Breast epithelium (tissue), 4 donors: ENCODE data around the gene NSMCE1. TPM values are rescaled to one million over a fixed set of nuclear protein-coding genes. Genes with fewer than 3 reads are reported as not detected.

Experiments used
- DNase-seq, 2 donors: peaks; one replicate each; pipeline ENCODE4 v3.0.0-alpha.2; 2019; ENCODE audit warnings: low spot score in 2 of 2
- H3K27ac ChIP-seq, 2 donors: fragments of 200-600 bp; sonication (generic) in 1 of 2; one replicate each; pipeline ENCODE4 v1.5.1; 2016 to 2019; ENCODE audit warnings: mild to moderate bottlenecking in 1 of 2
- H3K27me3 ChIP-seq, 2 donors: fragments of 200-600 bp; sonication (generic) in 1 of 2; one replicate each; pipeline versions ENCODE4 v1.5.1 to v1.6.0; 2017 to 2019; ENCODE audit warnings: control low read depth in 1 of 2, mild to moderate bottlenecking in 1 of 2
- H3K36me3 ChIP-seq: fragments of 200-600 bp; one replicate; pipeline ENCODE4 v1.5.1; 2019
- H3K4me1 ChIP-seq, 2 donors: fragments of 200-600 bp; sonication (generic); one replicate each; pipeline ENCODE4 v1.5.1; 2016 to 2019; ENCODE audit warnings: control low read depth in 1 of 2
- H3K4me3 ChIP-seq, 3 donors: fragments of 200-600 bp; sonication (generic); 1 replicate in 2 of 3; 2 replicates in 1 of 3; pipeline ENCODE4 v1.5.1; 2016 to 2019; ENCODE audit warnings: mild to moderate bottlenecking in 3 of 3, moderate library complexity in 2 of 3
- H3K9me3 ChIP-seq, 2 donors: fragments of 200-600 bp; sonication (generic) in 1 of 2; one replicate each; pipeline ENCODE4 v1.5.1; 2016 to 2019; ENCODE audit warnings: control low read depth in 1 of 2
- POLR2A ChIP-seq: fragments of 450-650 bp; IDR thresholded peaks from one replicate; pipeline ENCODE4 v1.6.1; 2016; ENCODE audit warnings: antibody characterized with exemption, mild to moderate bottlenecking, moderate library complexity
- POLR2AphosphoS5 ChIP-seq, 3 donors: sonication (generic); formaldehyde crosslinking; IDR thresholded peaks; one replicate each; pipeline ENCODE4 v1.6.1; 2017; ENCODE audit warnings: antibody characterized with exemption in 3 of 3
- intact Hi-C: fragments of 100-400 bp; cut with DNase I; formaldehyde crosslinking; loops from one replicate; pipeline ENCODE4 v1.15.1; 2023; ENCODE audit warnings: low total_unique reads
- total RNA-seq, 3 donors: library from RNA; depleted of rRNA; stranded (reverse); fragments of >200 nt; gene quantifications; one replicate each; pipeline ENCODE4 v1.1.0, GENCODE V29; 2016
- TF ChIP-seq, protein P1 (sequence below), 3 donors: fragments of 450-650 bp; IDR thresholded peaks; one replicate each; pipeline ENCODE4 v1.5.1; 2016 to 2017; ENCODE audit warnings: antibody characterized with exemption in 3 of 3, mild to moderate bottlenecking in 3 of 3, moderate library complexity in 3 of 3

Gene NSMCE1
- total RNA-seq, 3 donors from 2014 or later = 32.4 to 54.6 (median 51.8) TPM

DNA sequence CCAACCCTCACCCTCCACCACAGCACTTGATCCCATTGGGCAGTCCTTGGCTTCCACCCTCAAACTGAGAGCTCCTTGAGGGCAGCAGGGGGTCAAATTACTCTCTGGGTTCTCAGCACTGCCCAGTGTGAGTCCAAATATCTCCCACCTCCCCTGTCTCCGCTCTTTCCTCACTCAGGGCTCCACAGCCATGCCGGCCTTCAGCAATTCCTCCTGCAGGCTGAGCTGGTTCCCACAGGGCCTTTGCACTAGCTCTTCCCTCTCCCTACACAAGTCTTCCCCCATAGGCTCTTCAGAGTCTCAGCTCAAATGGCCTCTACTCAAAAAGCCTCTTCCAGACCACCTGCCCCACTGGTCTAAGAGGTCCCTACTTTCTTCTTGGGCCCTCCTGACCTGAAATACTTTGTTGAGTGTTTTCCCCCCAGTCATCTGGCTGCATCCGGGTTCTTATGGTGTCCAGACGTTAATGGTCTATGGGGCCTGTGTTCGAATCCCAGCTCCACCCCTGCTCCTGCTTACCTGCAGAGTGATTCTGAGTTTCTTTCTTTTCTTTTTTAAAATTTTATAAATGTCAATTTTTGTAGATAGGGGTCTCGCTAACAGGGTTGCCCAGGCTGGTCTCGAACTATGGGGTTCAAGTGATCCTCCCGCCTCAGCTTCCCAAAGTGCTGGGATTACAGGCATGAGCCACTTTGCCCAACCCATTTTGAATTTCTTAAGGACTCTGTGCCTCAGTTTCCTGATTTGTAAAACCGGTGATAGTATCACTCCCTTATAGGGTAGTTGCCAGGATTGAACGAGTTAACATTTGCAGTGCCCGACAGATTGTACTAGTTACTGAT lies 44.2 kb upstream of the NSMCE1 start:
- TF ChIP-seq, protein P1, sequence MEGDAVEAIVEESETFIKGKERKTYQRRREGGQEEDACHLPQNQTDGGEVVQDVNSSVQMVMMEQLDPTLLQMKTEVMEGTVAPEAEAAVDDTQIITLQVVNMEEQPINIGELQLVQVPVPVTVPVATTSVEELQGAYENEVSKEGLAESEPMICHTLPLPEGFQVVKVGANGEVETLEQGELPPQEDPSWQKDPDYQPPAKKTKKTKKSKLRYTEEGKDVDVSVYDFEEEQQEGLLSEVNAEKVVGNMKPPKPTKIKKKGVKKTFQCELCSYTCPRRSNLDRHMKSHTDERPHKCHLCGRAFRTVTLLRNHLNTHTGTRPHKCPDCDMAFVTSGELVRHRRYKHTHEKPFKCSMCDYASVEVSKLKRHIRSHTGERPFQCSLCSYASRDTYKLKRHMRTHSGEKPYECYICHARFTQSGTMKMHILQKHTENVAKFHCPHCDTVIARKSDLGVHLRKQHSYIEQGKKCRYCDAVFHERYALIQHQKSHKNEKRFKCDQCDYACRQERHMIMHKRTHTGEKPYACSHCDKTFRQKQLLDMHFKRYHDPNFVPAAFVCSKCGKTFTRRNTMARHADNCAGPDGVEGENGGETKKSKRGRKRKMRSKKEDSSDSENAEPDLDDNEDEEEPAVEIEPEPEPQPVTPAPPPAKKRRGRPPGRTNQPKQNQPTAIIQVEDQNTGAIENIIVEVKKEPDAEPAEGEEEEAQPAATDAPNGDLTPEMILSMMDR (IDR thresholded peaks at IDR 0.05) = no peak
- TF ChIP-seq POLR2A = no peak
- no peak for TF ChIP-seq POLR2AphosphoS5 (IDR thresholded peaks at IDR 0.05)
- H3K27ac ChIP-seq = peak overlapping the region; percentile 97 to 100
- H3K4me1 ChIP-seq = peaks cover 0 to 5% of the 10 kb centered on the region in 2 donors
- H3K4me3 ChIP-seq = peak overlapping the region; percentile 90 to 100 (median 95)
- H3K27me3 ChIP-seq = no peaks in the 10 kb centered on the region
- no peaks in the 10 kb centered on the region for H3K9me3 ChIP-seq
- DNase-seq = peak in 1 of 2 donors; percentile 17
- intact Hi-C loops = loop anchor here (10.0 kb wide), 1 partner anchor 78 kb away; no protein-coding TSS in a partner anchor
- no peaks in the 10 kb centered on the region for H3K36me3 ChIP-seq

DNA sequence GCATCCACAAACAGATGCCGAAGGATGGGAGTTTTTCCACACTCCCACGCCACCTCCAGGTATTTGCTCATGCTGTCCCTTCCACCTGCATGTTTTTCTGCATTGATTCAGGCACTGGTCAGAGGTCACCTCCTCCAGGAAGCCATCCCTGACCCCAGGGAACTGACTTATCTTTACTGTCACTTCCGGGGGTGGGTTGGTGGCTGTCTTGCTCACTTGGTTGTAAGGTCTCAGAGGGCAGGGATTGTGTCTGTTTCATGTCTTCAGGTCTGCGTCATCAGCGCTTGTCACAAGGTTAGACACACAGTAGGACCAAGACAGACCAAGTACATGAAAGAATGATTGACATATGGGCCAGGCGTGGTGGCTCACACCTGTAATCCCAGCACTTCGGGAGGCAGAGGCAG lies 43.3 kb upstream of the NSMCE1 start:
- Histone ChIP-seq H3K9me3 (no peaks in the 10 kb centered on the region), H3K27me3 (no peaks in the 10 kb centered on the region), H3K4me1 (peaks cover 0 to 5% of the 10 kb centered on the region in 2 donors), H3K27ac (no peak overlapping the region), H3K36me3 (no peaks in the 10 kb centered on the region), H3K4me3 (no peak overlapping the region)
- DNase-seq = peak in 1 of 2 donors; percentile 16
- TF ChIP-seq, protein P1 (IDR thresholded peaks at IDR 0.05) = no peak
- TF ChIP-seq POLR2A (no peak), POLR2AphosphoS5 (IDR thresholded peaks at IDR 0.05) (no peak)
- intact Hi-C loops = loop anchor here (10.0 kb wide), 1 partner anchor 77 kb away; no protein-coding TSS in a partner anchor

- Histone ChIP-seq H3K9me3 (no peaks in the 10 kb centered on the region), H3K36me3 (no peaks in the 10 kb centered on the region), H3K4me3 (no peak overlapping the region), H3K27me3 (no peaks in the 10 kb centered on the region), H3K4me1 (peaks cover 0 to 5% of the 10 kb centered on the region in 2 donors), H3K27ac (peak overlapping the region in 1 of 2 donors; percentile 3)
- intact Hi-C loops = loop anchor here (10.0 kb wide), 1 partner anchor 77 kb away; no protein-coding TSS in a partner anchor
- TF ChIP-seq POLR2AphosphoS5 (IDR thresholded peaks at IDR 0.05) (no peak), POLR2A (no peak)
- TF ChIP-seq, protein P1 (IDR thresholded peaks at IDR 0.05) = no peak
- DNase-seq = peak in 1 of 2 donors; percentile 16
These were observed 42.9 kb upstream of the NSMCE1 start for GRCh38 chr16:27311448-27311830.

DNA sequence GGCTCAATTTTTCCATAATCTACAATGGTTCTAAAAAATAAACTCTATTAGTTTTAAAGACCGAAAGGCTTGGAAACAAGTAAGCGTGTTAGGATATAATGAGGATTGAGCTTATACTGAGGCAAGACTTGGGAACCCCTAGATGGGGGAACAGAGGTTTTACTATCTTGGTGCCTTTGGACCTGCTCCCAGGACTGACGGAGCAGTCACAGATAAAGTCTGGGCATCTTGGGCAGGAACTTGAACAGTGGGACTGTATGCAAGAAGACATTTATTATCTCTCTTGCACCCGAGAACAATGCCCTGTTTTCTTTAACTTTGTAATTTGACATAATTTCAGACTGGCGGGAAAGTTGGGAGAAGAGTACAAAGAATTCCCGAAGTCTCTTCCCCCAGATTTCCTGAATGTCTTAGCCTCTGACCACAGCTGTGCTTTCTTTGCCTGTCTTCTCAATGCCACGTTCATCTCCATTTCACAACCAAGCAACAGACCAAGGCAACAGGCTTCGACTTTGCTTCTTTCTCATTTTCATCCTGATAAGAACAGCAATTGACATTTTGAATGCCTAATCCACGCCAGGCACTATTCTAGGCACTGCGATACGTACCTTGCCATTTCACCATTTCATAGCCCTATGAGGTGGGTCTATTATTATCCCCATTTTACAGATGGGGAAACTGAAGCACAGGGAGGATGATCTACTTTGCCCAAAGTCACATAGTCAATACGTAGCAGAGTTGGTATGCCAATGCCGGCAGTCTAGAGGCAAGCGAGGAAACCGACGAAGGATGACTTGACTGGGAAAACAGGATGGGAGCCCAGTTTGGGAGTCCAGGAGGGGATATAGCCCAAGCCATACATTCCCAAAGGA lies 42.2 kb upstream of the NSMCE1 start:
- TF ChIP-seq, protein P1 (IDR thresholded peaks at IDR 0.05) = no peak
- no peak for TF ChIP-seq POLR2A
- TF ChIP-seq POLR2AphosphoS5 (IDR thresholded peaks at IDR 0.05) = no peak
- no peaks in the 10 kb centered on the region for H3K9me3 ChIP-seq
- H3K36me3 ChIP-seq = no peaks in the 10 kb centered on the region
- DNase-seq = peak in 1 of 2 donors; percentile 10
- H3K4me1 ChIP-seq = peaks cover 0 to 5% of the 10 kb centered on the region in 2 donors
- intact Hi-C loops = loop anchor here (10.0 kb wide), 1 partner anchor 76 kb away; no protein-coding TSS in a partner anchor
- H3K4me3 ChIP-seq = no peak overlapping the region
- no peaks in the 10 kb centered on the region for H3K27me3 ChIP-seq
- H3K27ac ChIP-seq = peak overlapping the region in 1 of 2 donors; percentile 3
